ENCODE measurements around the gene MLANA. TPM values are rescaled to one million over a fixed set of nuclear protein-coding genes. Genes with fewer than 3 reads are reported as not detected.

Gene MLANA
- total RNA-seq, 1 experiment from 2014 or later, result not detected

DNA sequence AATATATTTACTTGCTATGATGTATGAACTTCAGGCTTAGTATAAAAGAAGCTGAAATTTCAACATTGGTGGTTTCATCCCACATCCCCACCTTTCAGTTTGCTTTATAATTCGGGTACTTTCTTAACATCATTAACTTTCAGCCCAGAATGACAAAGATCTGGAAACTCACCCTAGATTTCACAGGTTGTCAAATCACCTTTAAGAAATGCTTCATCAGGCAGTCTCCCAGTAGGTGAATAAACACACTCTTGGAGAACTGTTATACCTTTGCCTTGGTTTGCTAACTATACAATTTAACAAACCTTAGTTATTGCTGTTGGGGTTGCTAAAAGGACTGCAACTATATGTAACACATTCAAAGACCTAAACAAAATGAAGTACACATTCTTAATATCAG lies 54.4 kb downstream of the MLANA start:
- DNase-seq (ENCODE audit: low spot score) (no peak), ATAC-seq (no peak)
- H3K4me3 Mint-ChIP-seq, result no peak overlapping the region
- no peak overlapping the region for H3K27ac Mint-ChIP-seq
- ChIA-PET CTCF (no interaction called here), POLR2A (no interaction called here)
- no peaks in the 10 kb centered on the region for H3K36me3 Mint-ChIP-seq
- TF ChIP-seq SOX15 (CRISPR knock-in tag; IDR thresholded peaks at IDR 0.05), result no peak
- no peak for TF ChIP-seq ATF3 (CRISPR knock-in tag; conservative IDR thresholded peaks at IDR 0.05)
- no peak for TF ChIP-seq FOXP4 (CRISPR knock-in tag; IDR thresholded peaks at IDR 0.05)
- no peak for TF ChIP-seq NFYB (CRISPR knock-in tag; conservative IDR thresholded peaks at IDR 0.05; ENCODE audit: low read depth)
- no peak for TF ChIP-seq TP53 (CRISPR knock-in tag; IDR thresholded peaks at IDR 0.05)
- no peak for TF ChIP-seq ZNF396 (CRISPR knock-in tag; IDR thresholded peaks at IDR 0.05; ENCODE audit: borderline replicate concordance)
- TF ChIP-seq ETV6 (CRISPR knock-in tag; IDR thresholded peaks at IDR 0.05), result no peak
- TF ChIP-seq ESRRA (CRISPR knock-in tag; IDR thresholded peaks at IDR 0.05; ENCODE audit: borderline replicate concordance), result no peak
- H3K9me3 Mint-ChIP-seq, result no peaks in the 10 kb centered on the region
- peaks cover 20% of the 10 kb centered on the region for H3K4me1 Mint-ChIP-seq
- H3K27me3 Mint-ChIP-seq (ENCODE audit: low read depth), result no peaks in the 10 kb centered on the region

DNA sequence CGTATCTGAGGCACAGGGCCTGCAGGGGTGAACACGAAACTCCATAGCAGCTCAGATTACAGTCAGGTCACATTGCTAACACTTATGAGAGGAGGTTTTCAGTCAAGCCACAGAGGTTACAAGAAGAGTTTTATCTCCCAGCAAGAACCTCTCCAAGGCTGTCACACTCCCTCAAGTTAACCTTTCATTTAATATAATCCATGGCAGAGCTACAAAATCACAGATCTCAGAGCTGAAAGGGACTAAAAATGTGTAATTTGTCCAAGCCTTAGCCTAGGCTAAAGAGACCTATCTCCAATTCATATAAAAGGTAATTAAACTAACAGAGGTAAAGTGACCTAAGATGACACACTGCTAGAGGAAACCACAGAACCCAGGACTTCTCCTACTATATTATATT lies 57.2 kb downstream of the MLANA start:
- peaks cover 20% of the 10 kb centered on the region for H3K4me1 Mint-ChIP-seq
- no peaks in the 10 kb centered on the region for H3K36me3 Mint-ChIP-seq
- no peaks in the 10 kb centered on the region for H3K9me3 Mint-ChIP-seq
- ATAC-seq, result peak; percentile 98
- no peaks in the 10 kb centered on the region for H3K27me3 Mint-ChIP-seq (ENCODE audit: low read depth)
- CTCF ChIA-PET, result interaction anchor here (0.6 to 1.3 kb wide), 3 partner anchors 10 to 1019 kb away, joined by 3 read pairs; no protein-coding TSS in a partner anchor
- POLR2A ChIA-PET, result no interaction called here
- H3K4me3 Mint-ChIP-seq, result no peak overlapping the region
- DNase-seq (ENCODE audit: low spot score), result no peak
- peak overlapping the region; percentile 86 for H3K27ac Mint-ChIP-seq
- TF ChIP-seq NFATC4 (CRISPR knock-in tag; IDR thresholded peaks at IDR 0.05) (no peak), ZNF512 (CRISPR knock-in tag; IDR thresholded peaks at IDR 0.05; ENCODE audit: borderline replicate concordance) (no peak), TCF7 (CRISPR knock-in tag; IDR thresholded peaks at IDR 0.05; ENCODE audit: low read depth) (no peak), ZNF232 (CRISPR knock-in tag; IDR thresholded peaks at IDR 0.05) (no peak), FOXJ3 (CRISPR knock-in tag; IDR thresholded peaks at IDR 0.05; ENCODE audit: borderline replicate concordance) (no peak), MYBL2 (CRISPR knock-in tag; IDR thresholded peaks at IDR 0.05) (no peak), SMAD4 (CRISPR knock-in tag; IDR thresholded peaks at IDR 0.05) (no peak), MXD4 (CRISPR knock-in tag; IDR thresholded peaks at IDR 0.05; ENCODE audit: borderline replicate concordance) (no peak), CTCF (IDR thresholded peaks at IDR 0.05) (no peak), ETV6 (CRISPR knock-in tag; IDR thresholded peaks at IDR 0.05) (no peak), AFF4 (CRISPR knock-in tag; IDR thresholded peaks at IDR 0.05; ENCODE audit: borderline replicate concordance) (no peak), TP53 (CRISPR knock-in tag; IDR thresholded peaks at IDR 0.05) (no peak), ZNF138 (CRISPR knock-in tag; conservative IDR thresholded peaks at IDR 0.05) (no peak), ZNF317 (CRISPR knock-in tag; IDR thresholded peaks at IDR 0.05; ENCODE audit: borderline replicate concordance, low read depth) (no peak), JAZF1 (CRISPR knock-in tag; IDR thresholded peaks at IDR 0.05) (no peak)
- TF ChIP-seq, protein P1, sequence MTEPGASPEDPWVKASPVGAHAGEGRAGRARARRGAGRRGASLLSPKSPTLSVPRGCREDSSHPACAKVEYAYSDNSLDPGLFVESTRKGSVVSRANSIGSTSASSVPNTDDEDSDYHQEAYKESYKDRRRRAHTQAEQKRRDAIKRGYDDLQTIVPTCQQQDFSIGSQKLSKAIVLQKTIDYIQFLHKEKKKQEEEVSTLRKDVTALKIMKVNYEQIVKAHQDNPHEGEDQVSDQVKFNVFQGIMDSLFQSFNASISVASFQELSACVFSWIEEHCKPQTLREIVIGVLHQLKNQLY (CRISPR knock-in tag; IDR thresholded peaks at IDR 0.05), result no peak
- TF ChIP-seq, protein P2, sequence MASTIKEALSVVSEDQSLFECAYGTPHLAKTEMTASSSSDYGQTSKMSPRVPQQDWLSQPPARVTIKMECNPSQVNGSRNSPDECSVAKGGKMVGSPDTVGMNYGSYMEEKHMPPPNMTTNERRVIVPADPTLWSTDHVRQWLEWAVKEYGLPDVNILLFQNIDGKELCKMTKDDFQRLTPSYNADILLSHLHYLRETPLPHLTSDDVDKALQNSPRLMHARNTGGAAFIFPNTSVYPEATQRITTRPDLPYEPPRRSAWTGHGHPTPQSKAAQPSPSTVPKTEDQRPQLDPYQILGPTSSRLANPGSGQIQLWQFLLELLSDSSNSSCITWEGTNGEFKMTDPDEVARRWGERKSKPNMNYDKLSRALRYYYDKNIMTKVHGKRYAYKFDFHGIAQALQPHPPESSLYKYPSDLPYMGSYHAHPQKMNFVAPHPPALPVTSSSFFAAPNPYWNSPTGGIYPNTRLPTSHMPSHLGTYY (CRISPR knock-in tag; IDR thresholded peaks at IDR 0.05), result no peak
- TF ChIP-seq, protein P3, sequence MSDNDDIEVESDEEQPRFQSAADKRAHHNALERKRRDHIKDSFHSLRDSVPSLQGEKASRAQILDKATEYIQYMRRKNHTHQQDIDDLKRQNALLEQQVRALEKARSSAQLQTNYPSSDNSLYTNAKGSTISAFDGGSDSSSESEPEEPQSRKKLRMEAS (CRISPR knock-in tag; IDR thresholded peaks at IDR 0.05), result no peak
